Endometrial microvascular endothelial cells (primary cell): Measurements from ENCODE around the gene ADA. TPM values are rescaled to one million over a fixed set of nuclear protein-coding genes. Genes with fewer than 3 reads are reported as not detected.

Experiments
- in situ Hi-C: cut with HindIII; loops from 2 replicates; pipeline ENCODE4 v1.10.0; 2017; ENCODE audit warnings: low sequenced_read_pairs, low pct_unique_long_range_greater_than_20kb; ENCODE audit errors: inconsistent ontology term
- total RNA-seq: library from RNA; depleted of rRNA; stranded (reverse); fragments of >200 nt; gene quantifications from one replicate; pipeline ENCODE4 v1.2.3, GENCODE V29; 2015; ENCODE audit errors: inconsistent ontology term

Gene ADA
- total RNA-seq, 1 donor from 2014 or later = 6.5 TPM

DNA sequence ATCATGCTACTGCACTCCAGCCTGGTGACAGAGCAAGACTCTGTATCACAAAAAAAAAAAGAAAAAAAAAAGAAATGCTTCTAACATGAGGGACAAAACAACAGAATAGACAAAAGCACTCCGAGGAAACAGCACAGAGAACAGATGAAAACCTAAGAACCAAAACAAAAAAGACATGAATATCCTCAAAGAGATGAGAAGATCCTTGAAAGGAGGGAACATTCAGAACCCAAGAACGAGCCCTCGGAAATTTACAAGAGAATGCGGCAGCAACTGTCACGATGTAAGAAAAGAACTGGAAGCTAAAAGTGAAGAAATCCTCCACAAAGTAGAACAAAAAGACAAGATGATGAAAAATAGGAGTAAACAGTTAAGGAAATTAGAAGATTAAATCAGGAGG lies 21.2 kb downstream of the ADA start:
- in situ Hi-C loops = no loop called here

DNA sequence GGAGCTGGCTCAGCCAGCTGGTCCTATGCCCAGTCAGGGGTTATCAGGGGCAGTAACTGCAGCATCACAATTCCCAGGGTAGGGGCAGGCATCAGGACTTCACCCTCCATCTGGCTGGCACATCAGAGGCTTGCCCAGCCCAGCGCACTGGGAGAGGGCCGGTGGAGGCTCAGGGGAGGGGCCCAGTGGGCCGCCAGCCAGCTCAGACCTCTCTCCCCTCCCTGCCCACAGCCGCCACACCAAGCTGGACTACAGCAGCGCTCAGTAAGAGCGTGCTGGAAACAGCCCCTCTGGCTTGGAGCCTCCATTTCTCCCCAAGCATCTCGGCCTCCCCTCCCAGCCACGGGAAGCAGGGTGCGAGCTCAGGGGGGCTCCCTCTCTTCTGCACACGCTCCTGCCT lies 22.0 kb downstream of the ADA start:
- in situ Hi-C loops = no loop called here

GRCh38 chr20:44629017-44629385 lies 22.5 kb downstream of the ADA start:
- in situ Hi-C loops = no loop called here

DNA sequence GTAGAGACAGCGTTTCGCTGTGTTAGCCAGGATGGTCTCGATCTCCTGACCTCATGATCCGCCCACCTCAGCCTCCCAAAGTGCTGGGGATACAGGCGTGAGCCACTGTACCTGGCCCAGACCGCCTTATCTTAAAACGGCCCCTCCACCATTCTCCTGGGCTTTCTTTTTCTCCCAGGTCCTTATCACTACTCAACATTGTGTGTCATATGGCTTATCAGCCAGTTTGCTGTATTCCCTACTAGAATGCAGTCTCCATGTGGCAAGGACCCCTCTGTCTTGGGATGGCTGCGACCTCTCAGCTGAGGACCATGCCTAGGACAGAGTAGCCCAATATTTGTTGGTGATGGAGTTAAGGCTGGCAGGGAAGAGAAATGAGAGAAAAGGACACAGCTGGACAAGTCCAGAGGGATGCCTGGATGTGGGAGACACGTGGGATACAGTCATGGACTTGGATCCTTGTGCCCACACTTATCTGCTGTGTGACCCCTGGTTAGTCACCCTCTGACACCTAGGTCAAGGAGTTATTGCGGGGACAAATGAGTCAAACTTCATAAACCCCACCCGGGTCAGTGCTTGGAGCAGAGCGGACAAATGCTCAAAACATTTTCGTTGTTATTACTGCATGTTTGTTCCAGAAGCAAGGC lies 24.0 kb downstream of the ADA start:
- in situ Hi-C loops = no loop called here

- in situ Hi-C loops = no loop called here
These were observed 25.2 kb downstream of the ADA start for GRCh38 chr20:44626278-44626677.

GRCh38 chr20:44625361-44625760 lies 26.1 kb downstream of the ADA start:
- in situ Hi-C loops = no loop called here

DNA sequence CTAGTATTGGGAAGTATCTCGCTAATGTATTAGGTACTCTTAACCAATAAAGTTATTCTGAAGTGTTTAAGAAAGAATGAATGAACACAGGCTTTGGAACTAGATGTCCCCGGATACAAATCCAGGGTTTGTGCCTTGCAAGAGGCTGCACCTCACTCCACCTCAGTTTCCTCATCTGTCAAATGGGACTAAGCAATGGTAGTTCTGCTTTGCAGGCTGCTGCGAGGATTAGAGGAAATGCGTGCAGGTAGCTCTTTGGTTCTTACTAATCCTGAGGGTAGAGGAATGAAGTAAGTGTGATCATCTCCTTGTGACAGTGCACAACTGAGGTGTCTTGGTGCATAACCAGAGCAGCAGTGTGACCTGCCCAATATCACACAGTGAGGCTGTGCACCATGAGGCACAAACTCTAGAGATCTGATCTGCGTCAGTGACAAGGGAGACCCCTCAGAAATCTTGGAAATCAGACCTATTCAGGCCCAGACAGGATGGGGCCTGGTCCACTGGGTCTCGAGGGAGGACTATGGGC lies 26.7 kb downstream of the ADA start:
- in situ Hi-C loops = no loop called here

DNA sequence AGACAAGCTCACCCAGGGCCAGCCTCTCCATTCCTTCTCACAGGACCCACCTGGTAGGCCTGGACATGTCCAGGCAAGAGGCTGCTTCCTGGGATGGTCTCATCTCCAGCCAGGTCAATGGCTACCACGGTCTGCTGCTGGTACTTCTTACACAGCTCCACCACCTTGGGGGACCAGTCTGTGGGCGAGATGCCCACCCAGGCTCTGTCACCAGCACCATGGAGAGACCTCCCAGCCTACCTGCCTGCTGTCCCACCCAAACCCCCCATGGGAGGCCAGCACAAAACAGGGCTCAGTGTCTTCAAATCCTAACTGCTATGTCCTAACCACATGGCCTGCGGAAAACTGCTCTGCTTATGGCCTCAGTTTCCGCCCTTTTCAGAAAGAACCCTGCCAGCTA lies 27.3 kb downstream of the ADA start:
- in situ Hi-C loops = no loop called here

GRCh38 chr20:44622501-44623270 lies 28.8 kb downstream of the ADA start:
- in situ Hi-C loops = no loop called here

- in situ Hi-C loops = no loop called here
These were observed 29.6 kb downstream of the ADA start for GRCh38 chr20:44621939-44622338.

- in situ Hi-C loops = no loop called here
These were observed 30.2 kb downstream of the ADA start for GRCh38 chr20:44621325-44621724.

DNA sequence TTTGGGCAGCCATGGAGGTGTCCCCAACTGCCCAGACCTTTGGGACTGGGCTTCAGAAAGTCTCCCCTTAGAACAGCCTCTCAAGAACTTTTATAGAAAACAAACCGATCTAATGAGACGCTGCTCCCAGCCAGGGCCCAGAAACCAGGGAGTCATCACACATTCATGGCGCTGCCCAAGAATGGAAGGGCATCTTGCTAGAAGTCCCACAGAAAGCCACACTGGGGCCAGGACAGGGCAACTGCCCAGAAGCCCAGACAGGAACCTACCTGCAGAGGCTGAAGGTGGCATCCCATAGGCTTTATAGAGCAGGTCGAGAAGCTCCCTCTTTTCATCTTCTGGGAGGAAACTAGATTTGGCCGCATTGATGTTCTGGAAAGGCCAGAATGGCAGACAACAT lies 31.5 kb downstream of the ADA start:
- in situ Hi-C loops = no loop called here

DNA sequence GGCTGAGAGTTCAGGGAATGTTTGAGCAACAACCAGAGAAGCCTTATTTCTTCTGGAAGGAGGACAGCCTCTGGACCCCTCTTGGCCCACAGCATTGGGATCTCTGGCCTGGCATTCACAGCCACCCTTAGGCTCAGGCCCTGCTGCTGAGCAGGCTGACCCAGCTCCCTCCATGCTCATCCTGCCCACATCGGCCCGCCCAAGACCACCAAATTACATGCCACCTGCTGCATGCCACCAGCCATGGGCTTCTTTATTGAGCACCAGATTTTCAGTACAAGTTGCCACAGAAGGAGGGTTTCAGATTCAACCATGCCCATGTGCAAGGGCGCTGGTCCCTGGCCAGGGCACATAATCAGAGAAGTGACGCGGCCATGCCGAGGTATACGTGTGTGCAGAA lies 32.2 kb downstream of the ADA start:
- in situ Hi-C loops = no loop called here

DNA sequence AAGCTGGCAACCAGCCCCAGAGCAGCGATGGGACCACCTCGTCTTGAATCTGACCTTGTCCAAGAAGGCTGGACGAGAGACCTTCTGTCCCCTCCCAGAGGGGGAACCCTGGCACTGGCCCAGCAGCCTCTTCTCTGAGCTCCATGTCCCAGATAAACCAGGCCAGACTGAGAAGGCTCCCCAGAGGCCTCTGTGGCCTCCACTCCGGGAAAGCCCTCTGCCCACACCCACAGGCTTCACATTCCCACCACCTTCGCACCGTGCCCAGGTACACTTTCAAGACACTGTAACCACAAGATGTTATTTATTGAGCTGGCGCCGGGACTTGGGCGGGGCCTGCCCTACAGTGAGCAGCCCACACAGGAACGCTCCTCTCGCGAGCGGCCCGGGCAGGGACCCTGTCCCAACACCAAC lies 33.2 kb downstream of the ADA start:
- in situ Hi-C loops = no loop called here

GRCh38 chr20:44616604-44616964 lies 34.9 kb downstream of the ADA start:
- in situ Hi-C loops = no loop called here

GRCh38 chr20:44615876-44616603 lies 35.5 kb downstream of the ADA start:
- in situ Hi-C loops = no loop called here

- in situ Hi-C loops = no loop called here
These were observed 36.2 kb downstream of the ADA start for GRCh38 chr20:44615169-44615791.

DNA sequence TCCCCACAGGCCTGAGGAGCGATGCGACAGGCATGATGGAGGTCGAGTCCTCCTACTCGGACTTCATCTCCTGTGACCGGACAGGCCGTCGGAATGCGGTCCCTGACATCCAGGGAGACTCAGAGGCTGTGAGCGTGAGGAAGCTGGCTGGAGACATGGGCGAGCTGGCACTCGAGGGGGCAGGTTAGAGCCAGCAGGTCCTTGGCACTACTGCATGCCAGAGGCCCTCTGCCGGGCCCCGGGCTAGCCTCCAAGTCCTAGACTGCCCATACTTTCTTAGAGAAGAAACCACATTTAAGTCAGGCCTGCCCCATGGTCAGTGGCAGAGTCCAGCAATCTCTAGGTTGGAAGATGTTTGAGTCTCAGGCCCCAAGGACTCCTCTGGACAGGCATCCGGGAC lies 37.0 kb downstream of the ADA start:
- in situ Hi-C loops = no loop called here

DNA sequence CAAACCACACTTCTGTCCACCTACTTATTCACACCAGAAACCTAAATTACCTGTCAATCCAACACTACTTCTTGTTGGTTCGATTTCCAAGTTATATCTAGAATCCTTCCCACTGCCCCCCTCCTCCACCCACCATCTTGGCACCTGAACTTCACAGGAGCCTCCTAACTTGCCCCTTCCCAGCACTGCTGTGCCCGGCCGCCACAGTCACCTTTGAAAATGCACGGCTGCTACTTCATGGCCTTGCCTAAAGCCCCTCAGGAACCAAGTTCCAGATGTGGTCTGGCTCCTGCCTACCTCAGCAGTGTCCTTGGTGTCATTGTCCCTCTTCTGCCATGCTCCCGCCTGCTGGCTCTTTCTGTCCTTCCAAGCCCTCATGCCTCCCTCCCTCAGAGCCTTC lies 37.9 kb downstream of the ADA start:
- in situ Hi-C loops = no loop called here
